GM12878 (cell line): Measurements from ENCODE around the gene VSX1. TPM values are rescaled to one million over a fixed set of nuclear protein-coding genes. Genes with fewer than 3 reads are reported as not detected.

ENCODE experiments used
- ATAC-seq: fragments of 200-7000 bp; cut with Tn5 transposase; 3 replicates; pipeline ENCODE4 v1.9.1; 2020; ENCODE audit warnings: mild to moderate bottlenecking, moderate library complexity
- BruUV-seq: library from RNA; stranded (reverse); fragments of 400-500 nt; replicated peaks from 2 replicates; lab custom pipeline; 2021; lab: Mats Ljungman, UMichigan
- CTCF ChIA-PET: fragments of 300-600 bp; sonication (Branson Sonifier 250); formaldehyde crosslinking; extraction: SDS; loops from one replicate; lab custom pipeline; 2021; ENCODE audit warnings: inconsistent platforms; lab: Yijun Ruan, JAX
- POLR2A ChIA-PET: fragments of 350-600 bp; formaldehyde crosslinking; extraction: SDS; loops from one replicate; lab custom pipeline; 2021; ENCODE audit warnings: inconsistent platforms; lab: Charles Lee
- RAD21 ChIA-PET: fragments of 300-600 bp; sonication (Branson Sonifier 250); formaldehyde crosslinking; loops from one replicate; lab custom pipeline; 2023; ENCODE audit warnings: antibody characterized with exemption; ENCODE audit not compliant: unreplicated experiment; lab: Charles Lee
- SMC1A ChIA-PET: fragments of 300-600 bp; sonication (Branson Sonifier 250); formaldehyde crosslinking; loops from one replicate; lab custom pipeline; 2023; ENCODE audit not compliant: unreplicated experiment, uncharacterized antibody; lab: Charles Lee
- DNase-seq: peaks from one replicate; pipeline ENCODE4 v3.0.0-alpha.2; 2011; ENCODE audit warnings: low read depth, low spot score
- FAIRE-seq: peaks from 3 replicates; lab custom pipeline; 2011; peaks lifted over from hg19 to GRCh38; lab: Jason Lieb, UNC
- H2AFZ ChIP-seq: 2 replicates; pipeline ENCODE4 v1.6.0; 2011; ENCODE audit warnings: low read depth, low read length, control low read depth; ENCODE audit not compliant: control insufficient read depth
- H3K27ac ChIP-seq: 2 replicates; pipeline ENCODE4 v1.5.1; 2011; ENCODE audit warnings: control low read depth; ENCODE audit not compliant: control insufficient read depth, insufficient read depth
- H3K27me3 ChIP-seq, 2 experiments: replicated peaks in 1 of 2; 2 replicates each; pipeline versions ENCODE4 v1.6.0 to v1.6.1; 2011; ENCODE audit warnings: low read length in 1 of 2; ENCODE audit not compliant: control insufficient read depth in 2 of 2, insufficient read depth in 2 of 2
- H3K36me3 ChIP-seq, 2 experiments: 2 replicates each; pipeline ENCODE4 v1.5.1; 2011; ENCODE audit warnings: low read length in 1 of 2; ENCODE audit not compliant: control insufficient read depth in 2 of 2, insufficient read depth in 2 of 2
- H3K4me1 ChIP-seq: 2 replicates; pipeline ENCODE4 v1.6.1; 2011; ENCODE audit warnings: mild to moderate bottlenecking, low read length, moderate library complexity, mixed read lengths; ENCODE audit not compliant: control insufficient read depth, insufficient read depth
- H3K4me2 ChIP-seq: 2 replicates; pipeline ENCODE4 v1.6.0; 2011; ENCODE audit warnings: control low read depth; ENCODE audit not compliant: control insufficient read depth, insufficient read depth
- H3K4me3 ChIP-seq: fragments of 200-600 bp; sonication (generic); 2 replicates; pipeline ENCODE4 v1.5.1; 2016
- H3K79me2 ChIP-seq: 2 replicates; pipeline ENCODE4 v1.6.0; 2011; ENCODE audit warnings: low read length; ENCODE audit not compliant: control insufficient read depth, insufficient read depth
- H3K9ac ChIP-seq: 2 replicates; pipeline ENCODE4 v1.8.0; 2011; ENCODE audit warnings: low read length, control low read depth, mixed read lengths; ENCODE audit not compliant: control insufficient read depth, insufficient read depth
- H3K9me3 ChIP-seq: replicated peaks from 3 replicates; pipeline ENCODE4 v1.5.1; 2011; ENCODE audit warnings: mild to moderate bottlenecking, low read length; ENCODE audit not compliant: control insufficient read depth, insufficient read depth
- H4K20me1 ChIP-seq: 2 replicates; pipeline ENCODE4 v1.6.0; 2011; ENCODE audit not compliant: control insufficient read depth, insufficient read depth
- ELK1 ChIP-seq: IDR thresholded peaks from 2 replicates; pipeline ENCODE4 v1.6.1; 2012; ENCODE audit warnings: low read depth, low read length, improper control_type of control experiment
- EZH2 ChIP-seq: IDR thresholded peaks from 2 replicates; pipeline ENCODE4 v1.6.1; 2012; ENCODE audit warnings: low read depth, mild to moderate bottlenecking, control low read depth, inconsistent platforms, low read length, borderline replicate concordance; ENCODE audit not compliant: control insufficient read depth
- IKZF2 ChIP-seq, 2 experiments: fragments of 450-650 bp; IDR thresholded peaks; 2 replicates each; pipeline ENCODE4 v1.6.1; 2017; ENCODE audit warnings: mild to moderate bottlenecking in 2 of 2, moderate library complexity in 2 of 2
- KDM1A ChIP-seq: fragments of 200-600 bp; sonication (generic); IDR thresholded peaks from 2 replicates; pipeline ENCODE4 v1.6.1; 2016; ENCODE audit warnings: borderline replicate concordance
- POLR2AphosphoS5 ChIP-seq: IDR thresholded peaks from 2 replicates; pipeline ENCODE4 v1.6.1; 2011; ENCODE audit warnings: mild to moderate bottlenecking, low read length, inconsistent platforms
- RAD21 ChIP-seq: IDR thresholded peaks from 2 replicates; pipeline ENCODE4 v1.6.1; 2011; ENCODE audit warnings: mild to moderate bottlenecking, low read depth, low read length, moderate library complexity; ENCODE audit not compliant: insufficient read depth
- SPI1 ChIP-seq: IDR thresholded peaks from 2 replicates; pipeline ENCODE4 v1.6.1; 2011; ENCODE audit warnings: low read depth, mild to moderate bottlenecking, low read length, moderate library complexity, borderline replicate concordance; ENCODE audit not compliant: insufficient read depth
- ZNF274 ChIP-seq: IDR thresholded peaks from one replicate; pipeline ENCODE4 v1.8.0; 2011; ENCODE audit not compliant: insufficient read length, insufficient read depth
- WGBS: methylation state at CpG from one replicate; pipeline ENCODE4 v1.1.6; 2016; ENCODE audit warnings: low lambda C conversion rate; ENCODE audit not compliant: insufficient replicate concordance, insufficient coverage; ENCODE audit errors: missing lambda C conversion rate; 5-methylcytosine and 5-hydroxymethylcytosine counted together
- in situ Hi-C: fragments of 300-500 bp; cut with MboI; formaldehyde crosslinking; loops from 9 replicates; pipeline ENCODE4 v1.14.3; 2018; ENCODE audit warnings: mixed read lengths
- intact Hi-C: fragments of 100-400 bp; cut with micrococcal nuclease; formaldehyde crosslinking; loops from one replicate; pipeline ENCODE4 v1.14.2; 2022; ENCODE audit not compliant: unreplicated experiment
- polyA plus RNA-seq, 11 experiments: library from polyadenylated mRNA; depleted of rRNA in 4 of 11; unstranded in 6 of 11; stranded (reverse) in 5 of 11; fragments of >200 nt; fragmentation: Nextera tagmentation in 4 of 11; fragmentation: Illumina TruSeq in 1 of 11; extraction: Ambion mirVana in 4 of 11; extraction: Trizol in 1 of 11; gene quantifications; 1 replicate in 1 of 11; 2 replicates in 10 of 11; pipeline versions ENCODE4 v1.2.1 to v1.2.3, GENCODE V29; 2011 to 2016; ENCODE audit warnings: inconsistent platforms in 2 of 11, missing spikeins in 2 of 11, low read depth in 1 of 11
- total RNA-seq, 4 experiments: library from RNA; depleted of rRNA in 3 of 4; stranded (reverse); fragments of >200 nt in 3 of 4; fragmentation: Illumina TruSeq in 1 of 4; extraction: Trizol in 1 of 4; gene quantifications; 2 replicates each; pipeline versions ENCODE4 v1.2.1 to v1.2.3, GENCODE V29; 2013 to 2021
- TF ChIP-seq, protein P1 (sequence below): IDR thresholded peaks from 2 replicates; pipeline ENCODE4 v1.6.1; 2012; ENCODE audit warnings: low read depth, low read length, improper control_type of control experiment

Gene VSX1
- total and polyA plus RNA-seq, 10 of the 15 experiments (the other 5 are each of a cell fraction or from before 2014, with no cell fraction given): 0.05 TPM; not detected in 9

DNA sequence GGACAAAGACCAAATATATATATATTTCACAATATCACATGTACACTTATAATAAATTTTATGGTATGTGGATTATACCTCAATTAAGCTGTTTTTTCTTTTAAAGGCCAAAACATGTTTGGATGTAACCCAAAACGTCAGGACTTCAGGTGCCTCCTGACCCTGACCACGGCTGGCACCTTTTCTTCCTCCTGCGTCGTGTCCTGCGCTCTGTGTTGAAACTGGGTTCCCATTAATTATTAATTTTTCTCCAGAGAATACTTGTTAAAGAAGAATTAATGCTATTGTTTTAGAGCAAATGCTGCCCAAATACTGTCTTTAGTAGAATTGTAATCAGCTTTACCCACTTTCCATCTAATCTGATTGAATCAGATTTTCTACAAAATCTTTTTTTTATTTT, 46.7 kb upstream of the VSX1 start (continued):
- TF ChIP-seq POLR2AphosphoS5: no peak
- TF ChIP-seq KDM1A: no peak
- TF ChIP-seq ELK1: no peak
- TF ChIP-seq ZNF274: no peak

GRCh38 chr20:25127761-25128537, 46.0 kb upstream of the VSX1 start:
- intact Hi-C loops: no loop called here
- in situ Hi-C loops: no loop called here
- Histone ChIP-seq H3K4me2 (no peak overlapping the region), H3K27ac (no peak overlapping the region), H3K79me2 (no peaks in the 10 kb centered on the region), H3K9ac (no peak overlapping the region), H3K9me3 (no peaks in the 10 kb centered on the region), H3K4me3 (no peak overlapping the region), H3K4me1 (no peaks in the 10 kb centered on the region), H2AFZ (no peak overlapping the region), H4K20me1 (no peaks in the 10 kb centered on the region), H3K27me3 (peaks cover 0 to 3% of the 10 kb centered on the region in 2 experiments; a peak in 1 of 4 replicates), H3K36me3 (no peaks in the 10 kb centered on the region)
- no peak for TF ChIP-seq EZH2
- TF ChIP-seq IKZF2 (IDR thresholded peaks at IDR 0.05): no peak
- no peak for TF ChIP-seq RAD21
- TF ChIP-seq, protein P1, sequence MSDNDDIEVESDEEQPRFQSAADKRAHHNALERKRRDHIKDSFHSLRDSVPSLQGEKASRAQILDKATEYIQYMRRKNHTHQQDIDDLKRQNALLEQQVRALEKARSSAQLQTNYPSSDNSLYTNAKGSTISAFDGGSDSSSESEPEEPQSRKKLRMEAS: no peak
- TF ChIP-seq SPI1: peak; percentile 13; the same call in 1 of the 2 replicates
- ChIA-PET POLR2A (no interaction called here), SMC1A (no interaction called here), CTCF (no interaction called here), RAD21 (no interaction called here)
- FAIRE-seq (no peak), DNase-seq (no peak), ATAC-seq (no peak)
- WGBS: 46% methylated on average over 4 of the region's 4 CpGs
- BruUV-seq: no TSS peak
